ENCODE data around the gene RPGR. TPM values are rescaled to one million over a fixed set of nuclear protein-coding genes. Genes with fewer than 3 reads are reported as not detected.
A peak's percentile ranks its signal among the peaks of the same experiment; 100 is the strongest.

The RPGR gene
- total RNA-seq, 1 donor from 2014 or later = 9.2 TPM

GRCh38 chrX:38221391-38221929 is 105.8 kb downstream of the RPGR start:
- H3K4me1 Mint-ChIP-seq (ENCODE audit: unreplicated experiment) = peaks cover 15% of the 10 kb centered on the region
- H3K9me3 Mint-ChIP-seq (ENCODE audit: unreplicated experiment) = no peaks in the 10 kb centered on the region
- H3K27me3 Mint-ChIP-seq (ENCODE audit: unreplicated experiment) = no peaks in the 10 kb centered on the region
- no peak overlapping the region for H3K27ac Mint-ChIP-seq (ENCODE audit: unreplicated experiment)
- H3K36me3 Mint-ChIP-seq (ENCODE audit: unreplicated experiment) = no peaks in the 10 kb centered on the region
- H3K4me3 Mint-ChIP-seq (ENCODE audit: unreplicated experiment) = peak overlapping the region; percentile 81
- no peak for DNase-seq (ENCODE audit: extremely low spot score, unreplicated experiment)
- TF ChIP-seq, protein P1, sequence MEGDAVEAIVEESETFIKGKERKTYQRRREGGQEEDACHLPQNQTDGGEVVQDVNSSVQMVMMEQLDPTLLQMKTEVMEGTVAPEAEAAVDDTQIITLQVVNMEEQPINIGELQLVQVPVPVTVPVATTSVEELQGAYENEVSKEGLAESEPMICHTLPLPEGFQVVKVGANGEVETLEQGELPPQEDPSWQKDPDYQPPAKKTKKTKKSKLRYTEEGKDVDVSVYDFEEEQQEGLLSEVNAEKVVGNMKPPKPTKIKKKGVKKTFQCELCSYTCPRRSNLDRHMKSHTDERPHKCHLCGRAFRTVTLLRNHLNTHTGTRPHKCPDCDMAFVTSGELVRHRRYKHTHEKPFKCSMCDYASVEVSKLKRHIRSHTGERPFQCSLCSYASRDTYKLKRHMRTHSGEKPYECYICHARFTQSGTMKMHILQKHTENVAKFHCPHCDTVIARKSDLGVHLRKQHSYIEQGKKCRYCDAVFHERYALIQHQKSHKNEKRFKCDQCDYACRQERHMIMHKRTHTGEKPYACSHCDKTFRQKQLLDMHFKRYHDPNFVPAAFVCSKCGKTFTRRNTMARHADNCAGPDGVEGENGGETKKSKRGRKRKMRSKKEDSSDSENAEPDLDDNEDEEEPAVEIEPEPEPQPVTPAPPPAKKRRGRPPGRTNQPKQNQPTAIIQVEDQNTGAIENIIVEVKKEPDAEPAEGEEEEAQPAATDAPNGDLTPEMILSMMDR (IDR thresholded peaks at IDR 0.05) = no peak

DNA sequence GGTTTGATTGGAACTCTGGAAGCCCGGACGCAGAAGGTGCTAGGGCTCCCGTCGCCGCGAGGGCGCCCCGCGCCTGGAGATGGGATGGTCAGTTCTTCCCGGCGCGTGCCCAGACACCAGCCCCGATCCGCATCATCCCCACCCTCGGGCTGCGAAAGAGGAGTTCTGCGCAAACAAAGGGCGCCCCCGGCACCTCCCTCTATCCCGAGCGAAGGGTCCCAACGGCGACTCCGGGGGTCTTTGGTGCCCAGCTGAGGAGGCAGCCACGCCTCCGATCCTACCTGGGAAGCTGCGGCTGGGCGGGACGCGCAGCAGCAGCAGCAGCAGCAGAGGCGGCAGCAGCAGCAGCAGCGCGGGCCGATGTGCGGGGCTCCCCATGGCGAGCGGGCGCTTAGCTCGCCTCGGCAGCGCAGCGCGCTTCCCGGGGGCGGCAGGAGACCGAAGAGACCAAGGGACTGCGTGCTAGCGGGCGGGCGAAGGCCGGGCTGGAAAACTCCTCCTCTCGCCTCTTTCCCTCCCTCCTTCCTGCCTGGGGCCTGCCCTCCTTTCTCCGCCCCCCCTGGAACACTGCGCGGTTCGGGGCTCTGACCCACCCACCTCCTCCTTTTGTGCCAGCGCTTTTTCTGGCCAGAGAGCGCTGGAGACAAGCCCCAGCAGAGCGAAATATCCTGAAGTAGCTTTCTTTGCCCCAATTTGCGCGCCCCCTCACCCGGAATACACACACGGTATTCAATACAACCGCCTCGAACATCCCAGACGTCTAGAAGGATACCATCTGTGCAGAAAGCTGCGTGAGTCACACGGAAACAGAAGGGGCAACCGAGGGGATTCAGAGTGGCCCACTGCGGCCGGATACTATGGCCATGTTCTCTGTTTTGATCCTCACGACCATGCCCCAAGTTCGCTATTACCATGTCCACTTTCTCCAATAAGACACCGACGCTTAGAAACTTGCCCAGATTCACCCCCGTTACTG is 106.6 kb downstream of the RPGR start, which contains the start of gene SRPX:
Gene SRPX (minus strand): TSS at position 457 of the 976 bp plus-strand sequence. CDS start 79 bp downstream, at position 378.
- Mint-ChIP-seq H3K27ac (ENCODE audit: unreplicated experiment) (peak within 1 kb of the TSS; percentile 43), H3K9me3 (ENCODE audit: unreplicated experiment) (no peaks in the 10 kb centered on the region), H3K36me3 (ENCODE audit: unreplicated experiment) (no peaks in the 10 kb centered on the region), H3K4me3 (ENCODE audit: unreplicated experiment) (peak within 1 kb of the TSS; percentile 81), H3K27me3 (ENCODE audit: unreplicated experiment) (no peaks in the 10 kb centered on the region), H3K4me1 (ENCODE audit: unreplicated experiment) (peaks cover 18% of the 10 kb centered on the region)
- no peak for DNase-seq (ENCODE audit: extremely low spot score, unreplicated experiment)
- TF ChIP-seq, protein P1 (IDR thresholded peaks at IDR 0.05) = no peak

- Mint-ChIP-seq H3K36me3 (ENCODE audit: unreplicated experiment) (no peaks in the 10 kb centered on the region), H3K27ac (ENCODE audit: unreplicated experiment) (peak overlapping the region; percentile 43), H3K9me3 (ENCODE audit: unreplicated experiment) (no peaks in the 10 kb centered on the region), H3K27me3 (ENCODE audit: unreplicated experiment) (no peaks in the 10 kb centered on the region), H3K4me1 (ENCODE audit: unreplicated experiment) (peaks cover 20% of the 10 kb centered on the region), H3K4me3 (ENCODE audit: unreplicated experiment) (peak overlapping the region; percentile 81)
- DNase-seq (ENCODE audit: extremely low spot score, unreplicated experiment) = peak; percentile 87
- TF ChIP-seq, protein P1 (IDR thresholded peaks at IDR 0.05) = peak; percentile 52
Measured at GRCh38 chrX:38220024-38220414, 107.3 kb downstream of the RPGR start.

Other genes with a start within 250 kb of the RPGR start
- 41.7 and 48.0 TPM in 2 replicates for gene SRPX, start 106.6 kb downstream of the RPGR start, total RNA-seq
- not detected in 2 replicates for gene OTC, start 25.1 kb upstream of the RPGR start, total RNA-seq
- gene TSPAN7, start 234.0 kb upstream of the RPGR start, total RNA-seq = 0.40 and 0.86 TPM in 2 replicates

Measured in osteocyte (in vitro differentiated cells).